Forelimb muscle (tissue), 1 donor: ENCODE data around the gene IQCB1. TPM values are rescaled to one million over a fixed set of nuclear protein-coding genes. Genes with fewer than 3 reads are reported as not detected.
"Not testable (repeated sequence)": the region's sequence is repeated elsewhere in the genome, so short reads cannot be mapped to it uniquely, and the experiment has no call there.

ENCODE experiments used
- DNase-seq: peaks from one replicate; pipeline ENCODE4 v3.0.0-alpha.2; 2013; ENCODE audit warnings: low read depth
- polyA plus RNA-seq: library from polyadenylated mRNA; unstranded; fragments of 120-200 nt; gene quantifications from one replicate; pipeline ENCODE4 v1.2.1, GENCODE V29; 2013; ENCODE audit not compliant: insufficient read length

The IQCB1 gene
- 18.2 TPM for polyA plus RNA-seq

- peak; percentile 95 for DNase-seq
These were observed at the start of gene IQCB1, which contains the start of gene EAF2 for GRCh38 chr3:121834671-121835464. Gene IQCB1 (minus strand): TSS chr3:121835060. CDS start chr3:121828960, 6,100 bp downstream. Gene EAF2 (plus strand): TSS chr3:121835209. CDS start chr3:121835286, 77 bp downstream.

GRCh38 chr3:121883507-121883906 is 48.6 kb upstream of the IQCB1 start:
- DNase-seq = no peak

GRCh38 chr3:121878411-121878810 is 43.6 kb upstream of the IQCB1 start:
- no peak for DNase-seq

- no peak for DNase-seq
These were observed 36.6 kb upstream of the IQCB1 start for GRCh38 chr3:121871430-121871829.

GRCh38 chr3:121870717-121871116 is 35.9 kb upstream of the IQCB1 start:
- DNase-seq = no peak

- no peak for DNase-seq
These were observed 34.9 kb upstream of the IQCB1 start for GRCh38 chr3:121869736-121870135.

- DNase-seq = no peak
These were observed 28.9 kb upstream of the IQCB1 start for GRCh38 chr3:121863801-121864200.

- DNase-seq = not testable (repeated sequence)
These were observed 28.4 kb upstream of the IQCB1 start for GRCh38 chr3:121863247-121863646.

GRCh38 chr3:121857778-121858177 is 22.9 kb upstream of the IQCB1 start:
- DNase-seq = not testable (repeated sequence)

- DNase-seq = no peak
These were observed 20.7 kb upstream of the IQCB1 start for GRCh38 chr3:121855555-121855954.

GRCh38 chr3:121852256-121852655 is 17.4 kb upstream of the IQCB1 start:
- DNase-seq = no peak

- DNase-seq = no peak
These were observed 10.0 kb upstream of the IQCB1 start for GRCh38 chr3:121844892-121845291.

GRCh38 chr3:121839962-121840361 is 5.1 kb upstream of the IQCB1 start:
- DNase-seq = no peak

GRCh38 chr3:121836481-121836880 is 1.6 kb upstream of the IQCB1 start:
- DNase-seq = no peak

GRCh38 chr3:121836064-121836463 is 1.2 kb upstream of the IQCB1 start:
- no peak for DNase-seq

GRCh38 chr3:121835465-121835801 is 573 bp upstream of the IQCB1 start:
- no peak for DNase-seq

GRCh38 chr3:121834157-121834670 is 646 bp downstream of the IQCB1 start:
- no peak for DNase-seq

- DNase-seq = no peak
These were observed 11.9 kb downstream of the IQCB1 start for GRCh38 chr3:121822973-121823372.

GRCh38 chr3:121821421-121822199 is 13.2 kb downstream of the IQCB1 start:
- no peak for DNase-seq

GRCh38 chr3:121819236-121819635 is 15.6 kb downstream of the IQCB1 start:
- DNase-seq = no peak

GRCh38 chr3:121818578-121818977 is 16.3 kb downstream of the IQCB1 start:
- DNase-seq = no peak

GRCh38 chr3:121817753-121818152 is 17.1 kb downstream of the IQCB1 start:
- DNase-seq = no peak

GRCh38 chr3:121809249-121809648 is 25.6 kb downstream of the IQCB1 start:
- no peak for DNase-seq
